MM.1S (cell line): Measurements from ENCODE around the gene DDC.

Experiments used
- EZH2 ChIP-seq: fragments of 300-600 bp; sonication (generic); optimal IDR thresholded peaks from 2 replicates; pipeline ENCODE3; 2017; ENCODE audit warnings: low read depth, mild to moderate bottlenecking, antibody characterized with exemption, low read length, mixed read lengths
- TF ChIP-seq, protein P1 (sequence below): fragments of 300-600 bp; sonication (generic); IDR thresholded peaks from 2 replicates; pipeline ENCODE4 v1.5.1; 2016; ENCODE audit warnings: antibody characterized with exemption, low read length, mixed read lengths

DNA sequence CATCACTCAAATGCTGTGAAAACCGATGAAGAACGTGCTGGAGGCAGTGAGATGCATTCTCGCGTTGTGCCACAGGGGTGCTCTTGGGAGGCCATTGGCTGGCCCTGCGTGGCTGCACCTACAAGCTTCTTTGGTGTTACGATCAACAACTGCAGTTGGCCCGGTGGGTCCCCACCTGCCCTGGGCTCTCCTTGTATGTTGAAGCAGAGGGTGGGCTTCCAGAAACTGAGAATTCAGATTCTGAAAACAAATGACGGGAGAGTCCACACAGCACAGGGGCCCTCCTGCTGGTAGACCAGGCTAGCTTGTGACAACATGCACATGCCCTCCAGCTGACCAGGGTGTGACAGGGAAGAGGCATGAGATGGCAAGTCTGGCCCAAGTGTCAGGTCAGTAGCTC lies 23.7 kb upstream of the DDC start:
- TF ChIP-seq, protein P1, sequence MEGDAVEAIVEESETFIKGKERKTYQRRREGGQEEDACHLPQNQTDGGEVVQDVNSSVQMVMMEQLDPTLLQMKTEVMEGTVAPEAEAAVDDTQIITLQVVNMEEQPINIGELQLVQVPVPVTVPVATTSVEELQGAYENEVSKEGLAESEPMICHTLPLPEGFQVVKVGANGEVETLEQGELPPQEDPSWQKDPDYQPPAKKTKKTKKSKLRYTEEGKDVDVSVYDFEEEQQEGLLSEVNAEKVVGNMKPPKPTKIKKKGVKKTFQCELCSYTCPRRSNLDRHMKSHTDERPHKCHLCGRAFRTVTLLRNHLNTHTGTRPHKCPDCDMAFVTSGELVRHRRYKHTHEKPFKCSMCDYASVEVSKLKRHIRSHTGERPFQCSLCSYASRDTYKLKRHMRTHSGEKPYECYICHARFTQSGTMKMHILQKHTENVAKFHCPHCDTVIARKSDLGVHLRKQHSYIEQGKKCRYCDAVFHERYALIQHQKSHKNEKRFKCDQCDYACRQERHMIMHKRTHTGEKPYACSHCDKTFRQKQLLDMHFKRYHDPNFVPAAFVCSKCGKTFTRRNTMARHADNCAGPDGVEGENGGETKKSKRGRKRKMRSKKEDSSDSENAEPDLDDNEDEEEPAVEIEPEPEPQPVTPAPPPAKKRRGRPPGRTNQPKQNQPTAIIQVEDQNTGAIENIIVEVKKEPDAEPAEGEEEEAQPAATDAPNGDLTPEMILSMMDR, result 0 out of 2 replicates have a peak, but pooled peaks have one; percentile 6
- TF ChIP-seq EZH2, result no peak
